HG02588 (cell line): Measurements from ENCODE around the gene GPR183.
"Not testable (repeated sequence)": the region's sequence is repeated elsewhere in the genome, so short reads cannot be mapped to it uniquely, and the experiment has no call there.

Experiments used
- ATAC-seq: cut with Tn5 transposase; IDR thresholded peaks from one replicate; pipeline ENCODE4 v1.9.1; 2021; ENCODE audit warnings: mild to moderate bottlenecking, moderate library complexity; ENCODE audit not compliant: unreplicated experiment

Gene GPR183

GRCh38 chr13:99251921-99252320 lies 55.3 kb downstream of the GPR183 start:
- no peak for ATAC-seq

DNA sequence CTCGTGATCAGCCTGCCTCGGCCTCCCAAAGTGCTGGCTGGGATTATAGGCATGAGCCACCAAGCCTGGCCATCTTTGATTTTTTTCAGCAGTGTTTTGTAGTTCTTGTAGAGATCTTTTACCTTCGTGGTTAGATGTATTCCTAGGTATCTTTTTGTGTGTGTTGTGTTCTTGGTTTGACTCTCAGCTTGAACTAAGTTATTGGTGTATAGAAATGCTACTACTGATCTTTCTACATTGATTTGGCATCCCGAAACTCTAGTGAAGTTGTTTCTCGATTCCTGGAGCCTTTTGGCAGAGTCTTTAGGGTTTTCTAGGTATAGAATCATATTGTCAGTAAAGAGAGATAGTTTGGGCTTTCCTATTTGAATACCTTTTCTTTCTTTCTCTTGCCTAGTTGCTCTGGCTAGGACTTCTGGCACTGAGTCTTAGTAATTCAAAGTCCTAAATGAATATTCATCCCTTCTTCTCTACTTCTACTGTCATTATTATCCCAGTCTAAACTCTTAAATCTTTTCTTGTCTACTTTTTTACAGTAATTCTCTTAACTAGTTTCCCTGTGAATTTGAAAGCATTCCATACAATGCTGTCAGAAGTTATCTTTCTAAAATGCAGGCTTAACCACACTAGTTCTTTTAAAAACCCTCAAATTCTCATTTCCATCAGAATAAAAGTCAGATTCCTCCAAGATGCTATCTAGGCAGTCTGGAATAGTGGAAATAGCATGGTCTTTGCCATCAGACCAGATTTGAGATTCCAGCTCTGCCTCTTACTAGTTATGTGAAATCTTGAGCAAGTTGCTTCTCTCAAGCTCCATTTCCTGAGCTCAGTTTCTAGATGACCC lies 56.0 kb downstream of the GPR183 start:
- no peak for ATAC-seq

- not testable (repeated sequence) for ATAC-seq
Observed at GRCh38 chr13:99249606-99250005, 57.6 kb downstream of the GPR183 start.

DNA sequence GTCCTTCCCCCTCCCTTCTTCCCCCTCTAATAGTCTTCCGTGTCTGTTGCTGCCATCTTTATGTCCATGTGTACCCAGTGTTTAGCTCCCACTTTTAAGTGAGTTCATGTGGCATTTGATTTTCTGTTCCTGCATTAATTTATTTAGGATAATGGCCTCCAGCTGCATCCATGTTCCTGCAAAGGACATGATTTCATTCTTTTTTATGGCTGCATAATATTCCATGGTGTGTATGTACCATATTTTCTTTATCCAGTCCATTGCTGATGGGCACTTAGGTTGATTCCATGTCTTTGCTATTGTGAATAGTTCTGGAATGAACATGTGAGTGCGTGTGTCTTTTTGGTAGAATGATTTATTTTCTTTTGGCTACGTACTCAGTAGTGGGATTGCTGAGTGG lies 58.0 kb downstream of the GPR183 start:
- not testable (repeated sequence) for ATAC-seq

DNA sequence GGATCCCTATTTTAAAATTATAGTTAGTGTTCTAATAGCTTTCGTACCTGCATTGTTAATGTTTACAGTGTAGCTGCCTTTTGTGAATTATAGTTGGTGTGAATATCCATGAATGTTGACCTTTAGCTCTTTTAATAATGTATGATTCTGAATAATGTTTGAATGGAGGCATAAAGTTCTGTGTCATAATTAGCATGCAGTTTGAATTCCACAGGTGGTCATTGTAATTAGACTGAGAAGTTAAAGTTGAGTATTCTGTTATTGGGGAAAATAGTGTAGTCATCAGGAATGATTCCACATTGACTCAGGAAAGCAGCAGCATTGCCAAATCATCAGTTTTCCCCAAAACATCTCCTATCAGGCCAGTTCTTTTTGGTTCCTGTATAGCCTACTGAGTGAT lies 61.1 kb downstream of the GPR183 start:
- no peak for ATAC-seq
